ENCODE measurements around the gene ADAM15. TPM values are rescaled to one million over a fixed set of nuclear protein-coding genes. Genes with fewer than 3 reads are reported as not detected.
A peak's percentile ranks its signal among the peaks of the same experiment; 100 is the strongest.

Gene ADAM15
- total RNA-seq, 4 donors from 2014 or later = 304 to 327 (median 321) TPM

GRCh38 chr1:155016231-155016831 is 34.8 kb upstream of the ADAM15 start:
- Histone ChIP-seq H3K9me3 (no peaks in the 10 kb centered on the region), H3K27me3 (no peaks in the 10 kb centered on the region), H3K4me3 (peak overlapping the region; percentile 38), H3K27ac (peak overlapping the region; percentile 94), H3K4me1 (peaks cover 90% of the 10 kb centered on the region), H3K36me3 (peaks cover 25% of the 10 kb centered on the region)
- WGBS = 70% methylated on average over 18 of the region's 26 CpGs
- no peak for DNase-seq (ENCODE audit: low spot score in 2 of 2)
- TF ChIP-seq POLR2A (IDR thresholded peaks at IDR 0.05) = no peak
- TF ChIP-seq EP300 (IDR thresholded peaks at IDR 0.05) = no peak
- no peak for TF ChIP-seq CTCF (IDR thresholded peaks at IDR 0.05)
- no peak for TF ChIP-seq POLR2AphosphoS5 (IDR thresholded peaks at IDR 0.05)

- peak overlapping the region; percentile 94 for H3K27ac ChIP-seq
- no peaks in the 10 kb centered on the region for H3K9me3 ChIP-seq
- peak; percentile 95 to 97 for DNase-seq (ENCODE audit: low spot score in 2 of 2)
- H3K27me3 ChIP-seq = no peaks in the 10 kb centered on the region
- H3K4me1 ChIP-seq = peaks cover 83% of the 10 kb centered on the region
- H3K4me3 ChIP-seq = peak overlapping the region; percentile 38
- 10% methylated on average over 7 of the region's 49 CpGs for WGBS
- H3K36me3 ChIP-seq = peaks cover 25% of the 10 kb centered on the region
- peak; percentile 5 for TF ChIP-seq EP300 (IDR thresholded peaks at IDR 0.05)
- no peak for TF ChIP-seq POLR2A (IDR thresholded peaks at IDR 0.05)
- peak; percentile 59 to 99 (median 99) for TF ChIP-seq POLR2AphosphoS5 (IDR thresholded peaks at IDR 0.05)
- peak; percentile 97 to 99 for TF ChIP-seq CTCF (IDR thresholded peaks at IDR 0.05)
These were observed 33.8 kb upstream of the ADAM15 start for GRCh38 chr1:155017041-155017945.

- DNase-seq (ENCODE audit: low spot score in 2 of 2) = no peak
- Histone ChIP-seq H3K4me3 (peak overlapping the region; percentile 38), H3K9me3 (no peaks in the 10 kb centered on the region), H3K4me1 (peaks cover 83% of the 10 kb centered on the region), H3K36me3 (peaks cover 25% of the 10 kb centered on the region), H3K27ac (peak overlapping the region; percentile 94), H3K27me3 (no peaks in the 10 kb centered on the region)
- 39% methylated on average over 6 of the region's 6 CpGs for WGBS
- TF ChIP-seq EP300 (IDR thresholded peaks at IDR 0.05) = no peak
- no peak for TF ChIP-seq POLR2A (IDR thresholded peaks at IDR 0.05)
- no peak for TF ChIP-seq POLR2AphosphoS5 (IDR thresholded peaks at IDR 0.05)
These were observed 33.2 kb upstream of the ADAM15 start for GRCh38 chr1:155017946-155018316.

- Histone ChIP-seq H3K36me3 (peaks cover 25% of the 10 kb centered on the region), H3K4me3 (no peak overlapping the region), H3K27me3 (no peaks in the 10 kb centered on the region), H3K4me1 (peaks cover 78% of the 10 kb centered on the region), H3K27ac (peak overlapping the region; percentile 94), H3K9me3 (no peaks in the 10 kb centered on the region)
- WGBS = 79% methylated on average over 8 of the region's 8 CpGs
- no peak for TF ChIP-seq EP300 (IDR thresholded peaks at IDR 0.05)
- no peak for TF ChIP-seq CTCF (IDR thresholded peaks at IDR 0.05)
- TF ChIP-seq POLR2A (IDR thresholded peaks at IDR 0.05) = no peak
- TF ChIP-seq POLR2AphosphoS5 (IDR thresholded peaks at IDR 0.05) = no peak
- no peak for DNase-seq (ENCODE audit: low spot score in 2 of 2)
These were observed 32.3 kb upstream of the ADAM15 start for GRCh38 chr1:155018617-155019348.

- no peak for DNase-seq (ENCODE audit: low spot score in 2 of 2)
- Histone ChIP-seq H3K4me3 (no peak overlapping the region), H3K4me1 (peaks cover 72% of the 10 kb centered on the region), H3K27me3 (no peaks in the 10 kb centered on the region), H3K27ac (peak overlapping the region; percentile 94), H3K36me3 (peaks cover 17% of the 10 kb centered on the region), H3K9me3 (no peaks in the 10 kb centered on the region)
- WGBS = 64% methylated on average over 11 of the region's 11 CpGs
- TF ChIP-seq POLR2AphosphoS5 (IDR thresholded peaks at IDR 0.05) (no peak), CTCF (IDR thresholded peaks at IDR 0.05) (no peak), EP300 (IDR thresholded peaks at IDR 0.05) (no peak), POLR2A (IDR thresholded peaks at IDR 0.05) (no peak)
These were observed 31.5 kb upstream of the ADAM15 start for GRCh38 chr1:155019377-155020245.

All from suprapubic skin (tissue), 4 donors.